OCI-LY7 (cell line): ENCODE results near the gene ADPRH.

ENCODE experiments used
- CTCF ChIP-seq: fragments of 200-600 bp; sonication (generic); conservative IDR thresholded peaks from 2 replicates; pipeline ENCODE4 v1.5.1; 2014; ENCODE audit warnings: mild to moderate bottlenecking, antibody characterized with exemption, low read length, moderate library complexity, mixed read lengths
- EZH2phosphoT487 ChIP-seq: fragments of 200-600 bp; sonication (generic); IDR thresholded peaks from 2 replicates; pipeline ENCODE4 v1.6.1; 2018; ENCODE audit warnings: low read depth, borderline replicate concordance, mild to moderate bottlenecking, mixed run types, antibody characterized with exemption, low read length, moderate library complexity, mixed read lengths

DNA sequence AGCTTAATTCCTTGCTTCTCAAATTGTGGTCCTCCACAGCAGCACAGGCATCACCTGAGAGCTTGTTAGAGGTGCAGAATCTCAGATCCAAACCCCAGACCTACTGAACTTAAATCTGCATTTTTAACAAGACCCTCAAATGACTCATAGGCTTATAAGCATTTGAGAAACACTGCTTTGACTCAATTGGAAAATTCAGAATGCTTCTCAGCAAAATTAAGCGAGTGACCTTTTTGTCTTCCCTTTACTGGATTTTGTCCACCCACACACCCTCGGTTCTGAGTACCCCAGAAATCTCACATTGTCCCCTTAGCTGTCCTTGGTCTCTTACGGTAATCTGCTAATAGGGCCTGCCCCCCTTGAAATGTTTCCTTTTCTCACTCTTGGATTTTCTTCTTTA lies 37.7 kb upstream of the ADPRH start:
- TF ChIP-seq CTCF (no peak), EZH2phosphoT487 (no peak)
